ENCODE data around the gene ZNF334.

DNA sequence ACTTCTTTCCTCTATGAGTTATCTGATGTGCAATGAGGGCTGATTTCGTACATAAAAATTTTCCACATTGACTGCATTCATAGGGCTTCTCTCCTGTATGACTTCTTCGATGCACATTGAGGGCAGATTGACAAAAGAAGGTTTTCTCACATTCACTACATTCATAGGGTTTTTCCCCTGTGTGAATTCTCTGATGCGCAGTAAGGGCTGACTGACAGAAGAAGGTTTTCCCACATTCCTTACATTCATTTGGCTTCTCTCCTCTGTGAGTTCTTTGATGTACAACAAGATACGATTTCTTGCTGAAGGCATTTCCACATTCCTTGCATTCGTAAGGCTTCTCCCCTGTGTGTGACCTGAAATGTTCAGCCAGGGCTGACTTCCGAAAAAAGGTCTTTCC is 11.4 kb downstream of the ZNF334 start:
- TF ChIP-seq POLR2AphosphoS5 (IDR thresholded peaks at IDR 0.05; ENCODE audit: borderline replicate concordance, low read depth, low read length): no peak
- no peak for TF ChIP-seq EZH2 (IDR thresholded peaks at IDR 0.05)

All from SK-N-MC (cell line).